ENCODE measurements around the gene HEXB. TPM values are rescaled to one million over a fixed set of nuclear protein-coding genes. Genes with fewer than 3 reads are reported as not detected.

HEXB gene
- total and polyA plus RNA-seq, 12 donors = 68.7 to 225 (median 111) TPM

DNA sequence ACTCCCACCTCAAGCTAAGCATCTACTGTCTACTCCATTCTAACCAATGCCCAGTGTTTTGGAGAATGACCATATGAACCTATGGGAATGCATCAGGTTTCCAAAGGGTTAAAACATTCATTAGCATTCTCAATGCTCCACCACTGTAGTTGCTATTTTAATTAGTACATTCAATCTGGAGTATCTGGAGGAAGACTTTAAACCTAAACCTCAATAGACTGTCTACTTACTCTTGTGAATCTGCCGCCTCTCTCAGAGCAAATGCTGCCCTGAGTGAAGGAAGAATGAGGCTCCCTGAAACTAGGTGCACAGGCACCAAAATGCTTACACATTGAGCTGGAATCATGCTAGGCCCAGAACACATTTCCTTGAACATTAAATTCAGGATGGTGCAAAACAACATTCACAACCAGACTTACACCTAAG is 46.5 kb upstream of the HEXB start:
- no peak for ATAC-seq
- Histone ChIP-seq H3K4me3 (peak overlapping the region in 9 of 10 donors; percentile 66 to 89 (median 81)), H3K4me1 (peaks cover 5 to 65% (median 42%) of the 10 kb centered on the region in 9 donors), H3K27ac (peak overlapping the region in 8 of 10 donors; percentile 88 to 97 (median 92)), H3K27me3 (no peaks in the 10 kb centered on the region), H3K36me3 (peaks cover 0 to 32% (median 5%) of the 10 kb centered on the region in 9 donors), H3K9me3 (no peaks in the 10 kb centered on the region)
- intact Hi-C loops (cut with DNase I) = loop anchor here in 6 of 10 donors (2.0 to 10.0 kb wide), 11 partner anchors 54 to 591 kb away; no protein-coding TSS in a partner anchor
- 60 to 61% methylated on average over 1 of the region's 1 CpG for WGBS, 2 donors
- TF ChIP-seq, protein P1, sequence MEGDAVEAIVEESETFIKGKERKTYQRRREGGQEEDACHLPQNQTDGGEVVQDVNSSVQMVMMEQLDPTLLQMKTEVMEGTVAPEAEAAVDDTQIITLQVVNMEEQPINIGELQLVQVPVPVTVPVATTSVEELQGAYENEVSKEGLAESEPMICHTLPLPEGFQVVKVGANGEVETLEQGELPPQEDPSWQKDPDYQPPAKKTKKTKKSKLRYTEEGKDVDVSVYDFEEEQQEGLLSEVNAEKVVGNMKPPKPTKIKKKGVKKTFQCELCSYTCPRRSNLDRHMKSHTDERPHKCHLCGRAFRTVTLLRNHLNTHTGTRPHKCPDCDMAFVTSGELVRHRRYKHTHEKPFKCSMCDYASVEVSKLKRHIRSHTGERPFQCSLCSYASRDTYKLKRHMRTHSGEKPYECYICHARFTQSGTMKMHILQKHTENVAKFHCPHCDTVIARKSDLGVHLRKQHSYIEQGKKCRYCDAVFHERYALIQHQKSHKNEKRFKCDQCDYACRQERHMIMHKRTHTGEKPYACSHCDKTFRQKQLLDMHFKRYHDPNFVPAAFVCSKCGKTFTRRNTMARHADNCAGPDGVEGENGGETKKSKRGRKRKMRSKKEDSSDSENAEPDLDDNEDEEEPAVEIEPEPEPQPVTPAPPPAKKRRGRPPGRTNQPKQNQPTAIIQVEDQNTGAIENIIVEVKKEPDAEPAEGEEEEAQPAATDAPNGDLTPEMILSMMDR (IDR thresholded peaks at IDR 0.05) = no peak
- no peak for DNase-seq

DNA sequence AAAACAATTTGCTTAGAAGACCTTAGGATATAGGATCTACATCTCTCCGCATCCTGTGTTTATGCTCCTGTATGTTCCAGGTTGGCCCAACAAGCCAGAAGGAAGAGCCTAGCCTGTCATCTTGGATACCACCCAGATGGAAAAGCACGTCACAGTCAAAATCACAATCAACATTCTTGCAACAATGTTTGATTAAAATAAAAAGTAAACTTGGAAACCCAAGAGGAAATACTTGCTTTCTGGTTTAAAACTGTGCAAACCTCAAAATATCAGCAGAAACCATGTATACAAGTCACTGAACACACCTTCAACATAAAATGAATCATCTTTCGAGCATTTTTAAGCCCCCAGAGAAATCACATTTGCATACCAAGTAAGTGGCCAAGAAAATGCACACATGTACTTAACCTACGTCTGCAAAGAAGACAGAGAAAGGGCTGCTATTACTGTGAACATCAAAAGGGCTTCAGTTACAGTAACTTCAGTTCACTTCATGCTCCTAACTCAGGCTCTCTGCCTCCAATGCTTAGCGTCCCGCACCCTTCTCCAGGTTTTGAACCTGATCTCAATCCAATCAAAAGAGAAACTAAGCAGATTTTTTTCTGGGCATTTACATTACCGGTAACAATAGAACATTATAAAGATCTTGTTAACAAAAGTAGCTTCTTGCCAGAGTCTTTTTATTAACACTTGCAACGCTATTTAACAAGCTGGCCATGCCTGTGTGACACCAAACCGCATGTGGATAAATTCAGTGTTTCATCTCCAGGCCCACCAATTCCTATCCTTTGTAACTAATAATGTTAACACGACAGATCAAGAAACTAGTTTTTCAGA is 45.8 kb upstream of the HEXB start:
- TF ChIP-seq, protein P1 (IDR thresholded peaks at IDR 0.05) = no peak
- 18 to 30% methylated on average over 10 of the region's 10 CpGs for WGBS, 2 donors
- Histone ChIP-seq H3K27ac (peak overlapping the region; percentile 61 to 97 (median 92)), H3K4me1 (peaks cover 5 to 66% (median 43%) of the 10 kb centered on the region in 9 donors), H3K9me3 (no peaks in the 10 kb centered on the region), H3K4me3 (peak overlapping the region; percentile 36 to 89 (median 81)), H3K36me3 (peaks cover 0 to 26% (median 4%) of the 10 kb centered on the region in 9 donors), H3K27me3 (no peaks in the 10 kb centered on the region)
- DNase-seq (no peak), ATAC-seq (no peak)
- intact Hi-C loops (cut with DNase I) = loop anchor here in 6 of 10 donors (2.0 to 10.0 kb wide), 11 partner anchors 54 to 592 kb away; no protein-coding TSS in a partner anchor

DNA sequence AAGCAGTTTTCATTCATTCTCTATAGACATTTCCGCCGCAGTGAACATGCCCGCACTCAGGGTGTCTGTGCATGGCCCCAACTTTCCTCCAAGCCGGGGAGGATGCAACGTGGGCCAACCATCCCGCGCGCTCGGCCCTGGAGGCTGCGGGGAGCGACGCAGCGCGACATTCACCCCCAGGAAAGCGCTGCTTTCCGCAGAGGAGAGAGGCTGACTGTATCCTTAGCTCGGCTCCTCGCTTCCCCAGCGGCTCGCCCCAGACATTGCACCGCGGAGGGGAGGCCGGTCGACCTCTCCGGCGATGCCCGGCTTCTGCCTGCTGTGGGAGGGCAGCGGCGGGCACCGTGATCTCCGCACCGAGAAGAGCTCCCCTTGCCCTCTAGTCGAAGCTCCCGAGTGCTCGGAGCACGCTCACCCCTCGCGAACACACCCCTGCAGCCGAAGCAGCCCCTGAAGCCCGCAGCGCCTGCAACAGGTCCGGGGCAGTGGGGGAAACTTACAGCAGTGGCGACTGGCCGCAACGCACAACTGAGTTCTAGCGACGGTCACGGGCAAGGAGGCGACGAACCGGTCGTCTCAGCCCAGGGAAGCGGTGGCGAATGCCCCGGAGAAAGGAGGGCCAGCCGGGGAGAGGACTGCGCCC is 45.1 kb upstream of the HEXB start:
- Histone ChIP-seq H3K9me3 (no peaks in the 10 kb centered on the region), H3K27ac (peak overlapping the region; percentile 61 to 97 (median 92)), H3K4me1 (peaks cover 5 to 67% (median 43%) of the 10 kb centered on the region in 9 donors), H3K27me3 (no peaks in the 10 kb centered on the region), H3K4me3 (peak overlapping the region; percentile 36 to 89 (median 81)), H3K36me3 (peaks cover 0 to 18% (median 4%) of the 10 kb centered on the region in 9 donors)
- intact Hi-C loops (cut with DNase I) = loop anchor here (2.0 to 10.0 kb wide), 25 partner anchors 55 to 1045 kb away; no protein-coding TSS in a partner anchor
- DNase-seq = peak; percentile 23 to 53
- WGBS, 2 donors = 0 to 1% methylated on average over 56 to 57 of the region's 57 CpGs
- TF ChIP-seq, protein P1 (IDR thresholded peaks at IDR 0.05) = peak in 2 of 9 donors; percentile 7 to 15
- ATAC-seq = peak; percentile 27 to 67 (median 34)

DNA sequence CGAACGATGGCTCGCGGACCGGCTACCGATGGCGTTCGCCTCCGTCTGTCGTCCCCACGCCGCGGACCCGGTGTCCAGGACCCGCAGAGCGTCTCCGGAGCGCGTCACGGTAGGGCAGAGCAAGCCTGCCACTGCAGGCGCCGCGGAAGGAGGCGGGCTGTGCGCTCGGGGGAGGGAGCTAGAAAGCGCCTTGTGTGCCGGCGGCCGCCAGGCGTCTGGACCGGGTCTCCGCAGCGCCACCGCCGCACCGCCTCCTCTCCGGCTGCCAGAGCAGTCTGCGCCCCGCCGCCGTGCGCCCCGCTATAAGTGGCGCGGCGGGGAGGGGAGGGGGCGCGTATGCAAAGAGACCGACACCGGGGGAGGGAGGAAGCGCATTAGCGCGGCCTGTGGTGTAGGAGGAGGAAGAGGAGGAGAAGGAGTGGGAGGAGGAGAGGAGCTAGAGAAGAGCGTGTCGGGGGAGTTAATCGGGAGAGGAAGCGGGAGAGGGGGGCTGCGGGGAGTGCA is 44.5 kb upstream of the HEXB start, which contains the start of gene ENC1:
Gene ENC1, minus strand, starts transcription at position 279 of the 504 bp plus-strand sequence. CDS start 4,243 bp downstream, outside the sequence.
- TF ChIP-seq, protein P1 (IDR thresholded peaks at IDR 0.05) = peak; percentile 44 to 70 (median 60)
- Histone ChIP-seq H3K27ac (peak within 1 kb of the TSS; percentile 61 to 97 (median 92)), H3K27me3 (no peaks in the 10 kb centered on the region), H3K4me3 (peak within 1 kb of the TSS; percentile 36 to 89 (median 81)), H3K36me3 (peaks cover 0 to 13% (median 3%) of the 10 kb centered on the region in 9 donors), H3K4me1 (peaks cover 5 to 67% (median 43%) of the 10 kb centered on the region in 9 donors), H3K9me3 (no peaks in the 10 kb centered on the region)
- intact Hi-C loops (cut with DNase I) = loop anchor here in 9 of 10 donors (2.0 to 10.0 kb wide), 15 partner anchors 102 to 1046 kb away; no protein-coding TSS in a partner anchor
- 1% methylated on average over 52 to 59 of the region's 59 CpGs for WGBS, 2 donors
- DNase-seq (peak; percentile 87 to 89), ATAC-seq (peak; percentile 85 to 95 (median 89))

All from heart right ventricle (tissue), 16 donors.